Measurements from ENCODE around the gene CYTH3. TPM values are rescaled to one million over a fixed set of nuclear protein-coding genes. Genes with fewer than 3 reads are reported as not detected.

The CYTH3 gene
- total RNA-seq, 1 donor, result 33.2 TPM

- H3K4me3 ChIP-seq (ENCODE audit: low read depth, low read length), result no peak overlapping the region
- DNase-seq (ENCODE audit: low read depth), result no peak
- TF ChIP-seq CTCF (IDR thresholded peaks at IDR 0.05; ENCODE audit: insufficient read depth, low read depth, low read length), result no peak
These were observed 29.3 kb downstream of the CYTH3 start for GRCh38 chr7:6243168-6243567.

- TF ChIP-seq CTCF (IDR thresholded peaks at IDR 0.05; ENCODE audit: insufficient read depth, low read depth, low read length), result no peak
- no peak overlapping the region for H3K4me3 ChIP-seq (ENCODE audit: low read depth, low read length)
- DNase-seq (ENCODE audit: low read depth), result no peak
These were observed 29.9 kb downstream of the CYTH3 start for GRCh38 chr7:6242561-6242960.

- no peak for DNase-seq (ENCODE audit: low read depth)
- no peak for TF ChIP-seq CTCF (IDR thresholded peaks at IDR 0.05; ENCODE audit: insufficient read depth, low read depth, low read length)
- no peak overlapping the region for H3K4me3 ChIP-seq (ENCODE audit: low read depth, low read length)
These were observed 30.8 kb downstream of the CYTH3 start for GRCh38 chr7:6241607-6241973.

GRCh38 chr7:6238309-6238925 lies 34.0 kb downstream of the CYTH3 start:
- TF ChIP-seq CTCF (IDR thresholded peaks at IDR 0.05; ENCODE audit: insufficient read depth, low read depth, low read length), result no peak
- DNase-seq (ENCODE audit: low read depth), result no peak
- no peak overlapping the region for H3K4me3 ChIP-seq (ENCODE audit: low read depth, low read length)

GRCh38 chr7:6237730-6238129 lies 34.7 kb downstream of the CYTH3 start:
- DNase-seq (ENCODE audit: low read depth), result no peak
- no peak for TF ChIP-seq CTCF (IDR thresholded peaks at IDR 0.05; ENCODE audit: insufficient read depth, low read depth, low read length)
- H3K4me3 ChIP-seq (ENCODE audit: low read depth, low read length), result no peak overlapping the region

GRCh38 chr7:6237011-6237410 lies 35.4 kb downstream of the CYTH3 start:
- no peak overlapping the region for H3K4me3 ChIP-seq (ENCODE audit: low read depth, low read length)
- no peak for DNase-seq (ENCODE audit: low read depth)
- no peak for TF ChIP-seq CTCF (IDR thresholded peaks at IDR 0.05; ENCODE audit: insufficient read depth, low read depth, low read length)
